ENCODE data around the gene NDUFAF2.

DNA sequence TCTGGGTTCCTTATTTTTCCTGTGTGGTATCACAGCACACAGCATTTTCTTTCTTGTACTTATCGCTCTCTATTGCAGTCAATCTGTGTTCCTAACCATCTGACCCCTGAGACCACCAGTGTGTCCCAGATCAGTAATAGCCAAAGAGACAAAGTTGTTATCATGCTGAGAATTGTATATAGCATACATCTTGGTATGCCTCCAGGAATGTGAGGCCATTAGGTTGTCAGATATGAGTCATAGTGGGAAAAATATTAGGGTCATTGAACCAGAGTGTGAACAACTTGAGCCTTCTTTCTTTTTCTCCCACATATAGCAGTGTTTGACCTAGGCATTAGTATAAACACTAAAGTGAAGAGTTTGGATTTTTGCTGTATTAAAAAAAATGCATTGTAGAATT is 106.3 kb downstream of the NDUFAF2 start:
- TF ChIP-seq POLR2A (IDR thresholded peaks at IDR 0.05; ENCODE audit: low read depth, low read length), result no peak
- TF ChIP-seq PAX5 (IDR thresholded peaks at IDR 0.05; ENCODE audit: insufficient read depth, low read length, severe bottlenecking), result no peak
